Measurements from ENCODE around the gene CRK. TPM values are rescaled to one million over a fixed set of nuclear protein-coding genes. Genes with fewer than 3 reads are reported as not detected.

Gene CRK
- total and polyA plus RNA-seq, 10 of the 15 experiments (the other 5 are each of a cell fraction or from before 2014, with no cell fraction given) = 11.1 to 23.8 (median 20.5) TPM

GRCh38 chr17:1431631-1432104 lies 24.4 kb downstream of the CRK start:
- Histone ChIP-seq H3K9ac (ENCODE audit: control insufficient read depth, insufficient read depth, low read length) (no peak overlapping the region), H3K4me3 (no peak overlapping the region; the same call in 1 of the 2 replicates), H3K27ac (ENCODE audit: control insufficient read depth, insufficient read depth) (peak overlapping the region; percentile 56), H3K79me2 (ENCODE audit: control insufficient read depth, insufficient read depth, low read length) (peaks cover 35% of the 10 kb centered on the region), H3K4me1 (ENCODE audit: control insufficient read depth, insufficient read depth, low read length) (peaks cover 9% of the 10 kb centered on the region), H3K36me3 (ENCODE audit: control insufficient read depth in 2 of 2, insufficient read depth in 2 of 2, low read length in 1 of 2) (peaks cover 8 to 18% of the 10 kb centered on the region in 2 experiments), H3K27me3 (replicated peaks in 1 of 2; ENCODE audit: control insufficient read depth in 2 of 2, insufficient read depth in 2 of 2, low read length in 1 of 2) (no peaks in the 10 kb centered on the region), H3K4me2 (ENCODE audit: control insufficient read depth, insufficient read depth) (peak overlapping the region; percentile 28; the same call in 1 of the 2 replicates), H4K20me1 (ENCODE audit: control insufficient read depth, insufficient read depth) (no peaks in the 10 kb centered on the region; the same call in 1 of the 2 replicates), H3K9me3 (replicated peaks; ENCODE audit: control insufficient read depth, insufficient read depth, low read length) (no peaks in the 10 kb centered on the region), H2AFZ (ENCODE audit: control insufficient read depth, low read depth, low read length) (no peak overlapping the region)
- ATAC-seq (peak; percentile 94), DNase-seq (ENCODE audit: low read depth, low spot score) (peak; percentile 44), FAIRE-seq (peak; percentile 41)
- no TSS peak for BruUV-seq (replicated peaks)
- SMC1A ChIA-PET (ENCODE audit: uncharacterized antibody, unreplicated experiment) = interaction anchor here (0.6 kb wide), 1 partner anchor 43 kb away, joined by 3 read pairs; no protein-coding TSS in a partner anchor
- POLR2A ChIA-PET = no interaction called here
- RAD21 ChIA-PET (ENCODE audit: unreplicated experiment) = no interaction called here
- 29% methylated on average over 2 of the region's 2 CpGs for WGBS (ENCODE audit: insufficient coverage, insufficient replicate concordance, low lambda C conversion rate, missing lambda C conversion rate)
- CTCF ChIA-PET = interaction anchor here (0.7 kb wide), 1 partner anchor 66 kb away, joined by 3 read pairs; no protein-coding TSS in a partner anchor
- intact Hi-C loops (cut with micrococcal nuclease; ENCODE audit: unreplicated experiment) = no loop called here
- in situ Hi-C loops (cut with MboI) = no loop called here
- TF ChIP-seq WRNIP1 (IDR thresholded peaks at IDR 0.05; ENCODE audit: borderline replicate concordance, low read depth, low read length) (no peak), TBL1XR1 (IDR thresholded peaks at IDR 0.05; ENCODE audit: low read depth, low read length) (no peak), POU2F2 (IDR thresholded peaks at IDR 0.05; ENCODE audit: borderline replicate concordance, low read depth, low read length) (no peak), BACH1 (IDR thresholded peaks at IDR 0.05; ENCODE audit: borderline replicate concordance) (no peak), NFIC (IDR thresholded peaks at IDR 0.05; ENCODE audit: low read depth, low read length) (peak; percentile 92), SMARCA5 (IDR thresholded peaks at IDR 0.05) (no peak), IRF5 (IDR thresholded peaks at IDR 0.05; ENCODE audit: borderline replicate concordance) (no peak), TCF7 (IDR thresholded peaks at IDR 0.05; ENCODE audit: borderline replicate concordance) (peak; percentile 62), ATF3 (IDR thresholded peaks at IDR 0.05; ENCODE audit: borderline replicate concordance, extremely low read depth, low read depth, low read length) (no peak), LARP7 (IDR thresholded peaks at IDR 0.05) (no peak), CREB1 (IDR thresholded peaks at IDR 0.05; ENCODE audit: low read depth) (no peak)
- TF ChIP-seq, protein P1, sequence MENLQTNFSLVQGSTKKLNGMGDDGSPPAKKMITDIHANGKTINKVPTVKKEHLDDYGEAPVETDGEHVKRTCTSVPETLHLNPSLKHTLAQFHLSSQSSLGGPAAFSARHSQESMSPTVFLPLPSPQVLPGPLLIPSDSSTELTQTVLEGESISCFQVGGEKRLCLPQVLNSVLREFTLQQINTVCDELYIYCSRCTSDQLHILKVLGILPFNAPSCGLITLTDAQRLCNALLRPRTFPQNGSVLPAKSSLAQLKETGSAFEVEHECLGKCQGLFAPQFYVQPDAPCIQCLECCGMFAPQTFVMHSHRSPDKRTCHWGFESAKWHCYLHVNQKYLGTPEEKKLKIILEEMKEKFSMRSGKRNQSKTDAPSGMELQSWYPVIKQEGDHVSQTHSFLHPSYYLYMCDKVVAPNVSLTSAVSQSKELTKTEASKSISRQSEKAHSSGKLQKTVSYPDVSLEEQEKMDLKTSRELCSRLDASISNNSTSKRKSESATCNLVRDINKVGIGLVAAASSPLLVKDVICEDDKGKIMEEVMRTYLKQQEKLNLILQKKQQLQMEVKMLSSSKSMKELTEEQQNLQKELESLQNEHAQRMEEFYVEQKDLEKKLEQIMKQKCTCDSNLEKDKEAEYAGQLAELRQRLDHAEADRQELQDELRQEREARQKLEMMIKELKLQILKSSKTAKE (IDR thresholded peaks at IDR 0.05; ENCODE audit: low read depth, poor library complexity, severe bottlenecking) = peak; percentile 82
- TF ChIP-seq, protein P2, sequence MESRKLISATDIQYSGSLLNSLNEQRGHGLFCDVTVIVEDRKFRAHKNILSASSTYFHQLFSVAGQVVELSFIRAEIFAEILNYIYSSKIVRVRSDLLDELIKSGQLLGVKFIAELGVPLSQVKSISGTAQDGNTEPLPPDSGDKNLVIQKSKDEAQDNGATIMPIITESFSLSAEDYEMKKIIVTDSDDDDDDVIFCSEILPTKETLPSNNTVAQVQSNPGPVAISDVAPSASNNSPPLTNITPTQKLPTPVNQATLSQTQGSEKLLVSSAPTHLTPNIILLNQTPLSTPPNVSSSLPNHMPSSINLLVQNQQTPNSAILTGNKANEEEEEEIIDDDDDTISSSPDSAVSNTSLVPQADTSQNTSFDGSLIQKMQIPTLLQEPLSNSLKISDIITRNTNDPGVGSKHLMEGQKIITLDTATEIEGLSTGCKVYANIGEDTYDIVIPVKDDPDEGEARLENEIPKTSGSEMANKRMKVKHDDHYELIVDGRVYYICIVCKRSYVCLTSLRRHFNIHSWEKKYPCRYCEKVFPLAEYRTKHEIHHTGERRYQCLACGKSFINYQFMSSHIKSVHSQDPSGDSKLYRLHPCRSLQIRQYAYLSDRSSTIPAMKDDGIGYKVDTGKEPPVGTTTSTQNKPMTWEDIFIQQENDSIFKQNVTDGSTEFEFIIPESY (IDR thresholded peaks at IDR 0.05) = no peak
- TF ChIP-seq, protein P3, sequence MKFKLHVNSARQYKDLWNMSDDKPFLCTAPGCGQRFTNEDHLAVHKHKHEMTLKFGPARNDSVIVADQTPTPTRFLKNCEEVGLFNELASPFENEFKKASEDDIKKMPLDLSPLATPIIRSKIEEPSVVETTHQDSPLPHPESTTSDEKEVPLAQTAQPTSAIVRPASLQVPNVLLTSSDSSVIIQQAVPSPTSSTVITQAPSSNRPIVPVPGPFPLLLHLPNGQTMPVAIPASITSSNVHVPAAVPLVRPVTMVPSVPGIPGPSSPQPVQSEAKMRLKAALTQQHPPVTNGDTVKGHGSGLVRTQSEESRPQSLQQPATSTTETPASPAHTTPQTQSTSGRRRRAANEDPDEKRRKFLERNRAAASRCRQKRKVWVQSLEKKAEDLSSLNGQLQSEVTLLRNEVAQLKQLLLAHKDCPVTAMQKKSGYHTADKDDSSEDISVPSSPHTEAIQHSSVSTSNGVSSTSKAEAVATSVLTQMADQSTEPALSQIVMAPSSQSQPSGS (IDR thresholded peaks at IDR 0.05; ENCODE audit: low read length) = peak; percentile 93
- TF ChIP-seq, protein P4, sequence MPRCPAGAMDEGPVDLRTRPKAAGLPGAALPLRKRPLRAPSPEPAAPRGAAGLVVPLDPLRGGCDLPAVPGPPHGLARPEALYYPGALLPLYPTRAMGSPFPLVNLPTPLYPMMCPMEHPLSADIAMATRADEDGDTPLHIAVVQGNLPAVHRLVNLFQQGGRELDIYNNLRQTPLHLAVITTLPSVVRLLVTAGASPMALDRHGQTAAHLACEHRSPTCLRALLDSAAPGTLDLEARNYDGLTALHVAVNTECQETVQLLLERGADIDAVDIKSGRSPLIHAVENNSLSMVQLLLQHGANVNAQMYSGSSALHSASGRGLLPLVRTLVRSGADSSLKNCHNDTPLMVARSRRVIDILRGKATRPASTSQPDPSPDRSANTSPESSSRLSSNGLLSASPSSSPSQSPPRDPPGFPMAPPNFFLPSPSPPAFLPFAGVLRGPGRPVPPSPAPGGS (IDR thresholded peaks at IDR 0.05; ENCODE audit: borderline replicate concordance, insufficient read depth, low read depth, low read length, poor library complexity, severe bottlenecking) = no peak
